Natural killer cell (primary cell): ENCODE results near the gene ZNF268. TPM values are rescaled to one million over a fixed set of nuclear protein-coding genes. Genes with fewer than 3 reads are reported as not detected.
A peak's percentile ranks its signal among the peaks of the same experiment; 100 is the strongest.

Source experiments
- ATAC-seq, 3 donors: fragments of 150-1000 bp in 2 of 3; fragments of 200-7000 bp in 1 of 3; cut with Tn5 transposase; 1 replicate in 1 of 3; 2 replicates in 2 of 3; pipeline ENCODE4 v1.10.0; 2021; ENCODE audit warnings: mild to moderate bottlenecking in 2 of 3, moderate library complexity in 2 of 3
- DNase-seq, 2 donors: peaks; one replicate each; pipeline versions ENCODE4 v3.0.0 to v3.0.0-alpha.2; 2013 to 2021; ENCODE audit warnings: mixed read lengths in 1 of 2
- H3K27ac ChIP-seq: one replicate; pipeline ENCODE4 v1.5.1; 2013; ENCODE audit warnings: mild to moderate bottlenecking, low read length
- H3K27me3 ChIP-seq: one replicate; pipeline ENCODE4 v1.6.1; 2013; ENCODE audit warnings: low read length; ENCODE audit not compliant: control insufficient read depth, insufficient read depth
- H3K36me3 ChIP-seq: one replicate; pipeline ENCODE4 v1.6.1; 2013; ENCODE audit warnings: low read length; ENCODE audit not compliant: control insufficient read depth, insufficient read depth
- H3K4me1 ChIP-seq: one replicate; pipeline ENCODE4 v1.6.1; 2013; ENCODE audit warnings: low read length; ENCODE audit not compliant: control insufficient read depth, insufficient read depth
- H3K4me3 ChIP-seq: one replicate; pipeline ENCODE4 v1.5.1; 2013; ENCODE audit warnings: low read length
- H3K9me3 ChIP-seq: one replicate; pipeline ENCODE4 v1.6.1; 2013; ENCODE audit warnings: low read length; ENCODE audit not compliant: control insufficient read depth, insufficient read depth
- H3K27ac Mint-ChIP-seq, 2 donors: one replicate each; pipeline ENCODE4 v1.8.0; 2022; ENCODE audit warnings: mild to moderate bottlenecking in 2 of 2, mixed read lengths in 2 of 2, moderate library complexity in 1 of 2
- H3K27me3 Mint-ChIP-seq, 2 donors: one replicate each; pipeline ENCODE4 v1.8.0; 2022; ENCODE audit warnings: low read depth in 2 of 2, mixed read lengths in 2 of 2
- H3K36me3 Mint-ChIP-seq: one replicate; pipeline ENCODE4 v1.8.0; 2022; ENCODE audit warnings: mixed read lengths
- H3K4me1 Mint-ChIP-seq, 2 donors: one replicate each; pipeline ENCODE4 v1.8.0; 2022; ENCODE audit warnings: mixed read lengths in 2 of 2
- H3K4me3 Mint-ChIP-seq: one replicate; pipeline ENCODE4 v1.8.0; 2022; ENCODE audit warnings: mild to moderate bottlenecking, moderate library complexity, mixed read lengths
- H3K9me3 Mint-ChIP-seq, 2 donors: one replicate each; pipeline ENCODE4 v1.8.0; 2022; ENCODE audit warnings: mixed read lengths in 2 of 2
- CTCF ChIP-seq: fragments of 200-600 bp; IDR thresholded peaks from one replicate; pipeline ENCODE4 v1.8.0; 2022; ENCODE audit warnings: antibody characterized with exemption
- WGBS: methylation state at CpG from one replicate; pipeline ENCODE4 v1.1.7; 2013; ENCODE audit warnings: missing lambda C conversion rate; ENCODE audit not compliant: insufficient coverage; 5-methylcytosine and 5-hydroxymethylcytosine counted together
- intact Hi-C: fragments of 100-400 bp; cut with micrococcal nuclease; formaldehyde crosslinking; loops from one replicate; pipeline ENCODE4 v1.14.2; 2022
- total RNA-seq, 4 donors: library from RNA; stranded (reverse); fragments of 120-200 nt in 1 of 4; gene quantifications; one replicate each; pipeline versions ENCODE4 v1.2.3 to v1.2.4, GENCODE V29; 2013 to 2022

ZNF268 gene
- 10 to 100 TPM; 12.7 to 17.5 (median 14.3) TPM for total RNA-seq
- total RNA-seq (2013), result 26.8 TPM

- Histone ChIP-seq H3K27me3 (no peaks in the 10 kb centered on the region), H3K36me3 (peaks cover 19% of the 10 kb centered on the region), H3K27ac (peak within 1 kb of the TSS; percentile 75), H3K4me1 (peaks cover 9% of the 10 kb centered on the region), H3K9me3 (peaks cover 22% of the 10 kb centered on the region), H3K4me3 (peak within 1 kb of the TSS; percentile 71)
- DNase-seq, result peak; percentile 90 to 93
- Mint-ChIP-seq H3K4me1 (peaks cover 27 to 38% of the 10 kb centered on the region in 2 donors), H3K4me3 (peak within 1 kb of the TSS; percentile 96), H3K27me3 (peaks cover 5 to 8% of the 10 kb centered on the region in 2 donors), H3K27ac (peak within 1 kb of the TSS; percentile 92 to 96), H3K9me3 (peaks cover 16 to 22% of the 10 kb centered on the region in 2 donors), H3K36me3 (peaks cover 43% of the 10 kb centered on the region)
- whole genome bisulfite sequencing, result 2% methylated on average over 40 of the region's 40 CpGs
- intact Hi-C loops, result loop anchor here (1.0 kb wide), 5 partner anchors 51 to 273 kb away; partner anchors contain the start of genes ZNF10, ZNF140, ZNF26 and ZNF84
- peak; percentile 72 for TF ChIP-seq CTCF
- ATAC-seq, result peak; percentile 96
These were observed at the start of gene ZNF268 for GRCh38 chr12:133181238-133181959. TSS of gene ZNF268 (plus strand) at chr12:133181495. CDS start at chr12:133181998, 503 bp downstream.

GRCh38 chr12:133135747-133136146, 45.5 kb upstream of the ZNF268 start:
- no peaks in the 10 kb centered on the region for H3K27me3 Mint-ChIP-seq
- no peak for TF ChIP-seq CTCF
- peaks cover 71% of the 10 kb centered on the region for H3K36me3 Mint-ChIP-seq
- H3K4me1 Mint-ChIP-seq, result peaks cover 10 to 15% of the 10 kb centered on the region in 2 donors
- peaks cover 29 to 39% of the 10 kb centered on the region in 2 donors for H3K9me3 Mint-ChIP-seq
- Histone ChIP-seq H3K36me3 (peaks cover 12% of the 10 kb centered on the region), H3K4me1 (peaks cover 2% of the 10 kb centered on the region), H3K4me3 (no peak overlapping the region), H3K27me3 (no peaks in the 10 kb centered on the region), H3K27ac (no peak overlapping the region), H3K9me3 (peaks cover 49% of the 10 kb centered on the region)
- ATAC-seq (no peak), DNase-seq (no peak)
- H3K27ac Mint-ChIP-seq, result no peak overlapping the region
- H3K4me3 Mint-ChIP-seq, result no peak overlapping the region
- WGBS, result 92% methylated on average over 2 of the region's 2 CpGs
- intact Hi-C loops, result no loop called here

GRCh38 chr12:133145981-133146380, 35.3 kb upstream of the ZNF268 start:
- no peaks in the 10 kb centered on the region for H3K27me3 ChIP-seq
- Mint-ChIP-seq H3K36me3 (peaks cover 76% of the 10 kb centered on the region), H3K27ac (no peak overlapping the region), H3K4me3 (no peak overlapping the region), H3K27me3 (no peaks in the 10 kb centered on the region), H3K9me3 (peaks cover 14 to 41% of the 10 kb centered on the region in 2 donors), H3K4me1 (no peaks in the 10 kb centered on the region)
- ATAC-seq (no peak), DNase-seq (no peak)
- H3K9me3 ChIP-seq, result peaks cover 57% of the 10 kb centered on the region
- no peak overlapping the region for H3K27ac ChIP-seq
- 94% methylated on average over 2 of the region's 2 CpGs for WGBS
- peaks cover 23% of the 10 kb centered on the region for H3K36me3 ChIP-seq
- TF ChIP-seq CTCF, result no peak
- H3K4me1 ChIP-seq, result no peaks in the 10 kb centered on the region
- no peak overlapping the region for H3K4me3 ChIP-seq
- intact Hi-C loops, result no loop called here
